Peyer's patch (tissue), 4 donors: ENCODE measurements around the gene EREG.

Experiments
- POLR2A ChIP-seq, 2 donors: fragments of 450-650 bp; IDR thresholded peaks; one replicate each; pipeline ENCODE4 v1.5.1; 2017; ENCODE audit warnings: antibody characterized with exemption in 2 of 2, mild to moderate bottlenecking in 2 of 2, moderate library complexity in 2 of 2
- TF ChIP-seq, protein P1 (sequence below), 6 experiments: fragments of 450-650 bp in 4 of 6; fragments of 200-600 bp in 2 of 6; sonication (generic) in 1 of 6; IDR thresholded peaks; one replicate each; pipeline ENCODE4 v1.5.1; 2017 to 2019; ENCODE audit warnings: antibody characterized with exemption in 6 of 6, mild to moderate bottlenecking in 3 of 6, moderate library complexity in 1 of 6

DNA sequence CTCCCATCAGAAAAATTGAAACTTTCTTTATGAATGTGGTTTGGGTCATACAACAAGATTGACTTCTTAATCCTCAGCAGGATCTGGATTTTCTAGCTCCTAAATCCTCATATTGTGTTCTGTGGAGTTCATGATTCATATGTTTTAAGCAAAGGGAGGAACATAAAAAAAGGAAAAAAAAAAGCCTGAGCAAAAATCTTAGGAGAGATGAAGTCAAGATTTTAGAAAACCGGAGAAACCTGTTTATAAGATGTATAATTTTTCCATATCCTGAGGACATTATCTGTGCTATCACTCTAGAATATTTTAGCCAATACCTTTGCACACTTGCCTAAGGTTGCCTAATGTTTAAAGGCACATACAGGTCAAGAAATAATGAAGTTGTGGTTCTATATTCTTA is 7.0 kb upstream of the EREG start:
- TF ChIP-seq, protein P1, sequence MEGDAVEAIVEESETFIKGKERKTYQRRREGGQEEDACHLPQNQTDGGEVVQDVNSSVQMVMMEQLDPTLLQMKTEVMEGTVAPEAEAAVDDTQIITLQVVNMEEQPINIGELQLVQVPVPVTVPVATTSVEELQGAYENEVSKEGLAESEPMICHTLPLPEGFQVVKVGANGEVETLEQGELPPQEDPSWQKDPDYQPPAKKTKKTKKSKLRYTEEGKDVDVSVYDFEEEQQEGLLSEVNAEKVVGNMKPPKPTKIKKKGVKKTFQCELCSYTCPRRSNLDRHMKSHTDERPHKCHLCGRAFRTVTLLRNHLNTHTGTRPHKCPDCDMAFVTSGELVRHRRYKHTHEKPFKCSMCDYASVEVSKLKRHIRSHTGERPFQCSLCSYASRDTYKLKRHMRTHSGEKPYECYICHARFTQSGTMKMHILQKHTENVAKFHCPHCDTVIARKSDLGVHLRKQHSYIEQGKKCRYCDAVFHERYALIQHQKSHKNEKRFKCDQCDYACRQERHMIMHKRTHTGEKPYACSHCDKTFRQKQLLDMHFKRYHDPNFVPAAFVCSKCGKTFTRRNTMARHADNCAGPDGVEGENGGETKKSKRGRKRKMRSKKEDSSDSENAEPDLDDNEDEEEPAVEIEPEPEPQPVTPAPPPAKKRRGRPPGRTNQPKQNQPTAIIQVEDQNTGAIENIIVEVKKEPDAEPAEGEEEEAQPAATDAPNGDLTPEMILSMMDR (IDR thresholded peaks at IDR 0.05): no peak
- TF ChIP-seq POLR2A (IDR thresholded peaks at IDR 0.05): no peak
